Measurements from ENCODE around the gene PIK3R5.

GRCh38 chr17:9011001-9011400 lies 45.5 kb upstream of the PIK3R5 start:
- TF ChIP-seq RAD21 (IDR thresholded peaks at IDR 0.05; ENCODE audit: low read depth) (no peak), CTCF (IDR thresholded peaks at IDR 0.05 in 2 of 3, conservative IDR thresholded peaks at IDR 0.05 in 1 of 3; ENCODE audit: borderline replicate concordance in 1 of 3, insufficient read depth in 1 of 3, low read depth in 2 of 3, low read length in 2 of 3) (no peak)

Data from HCT116 (cell line).